ENCODE measurements around the gene BTN3A1.

- no peak for TF ChIP-seq CTCF (IDR thresholded peaks at IDR 0.05 in 4 of 5, conservative IDR thresholded peaks at IDR 0.05 in 1 of 5)
- no peak for TF ChIP-seq POLR2A (IDR thresholded peaks at IDR 0.05)
Measured at GRCh38 chr6:26459023-26459810, 57.1 kb downstream of the BTN3A1 start.
